Measurements from ENCODE around the gene VWF.
A peak's percentile ranks its signal among the peaks of the same experiment; 100 is the strongest.
"Not testable (repeated sequence)": the region's sequence is repeated elsewhere in the genome, so short reads cannot be mapped to it uniquely, and the experiment has no call there.

Gene VWF

DNA sequence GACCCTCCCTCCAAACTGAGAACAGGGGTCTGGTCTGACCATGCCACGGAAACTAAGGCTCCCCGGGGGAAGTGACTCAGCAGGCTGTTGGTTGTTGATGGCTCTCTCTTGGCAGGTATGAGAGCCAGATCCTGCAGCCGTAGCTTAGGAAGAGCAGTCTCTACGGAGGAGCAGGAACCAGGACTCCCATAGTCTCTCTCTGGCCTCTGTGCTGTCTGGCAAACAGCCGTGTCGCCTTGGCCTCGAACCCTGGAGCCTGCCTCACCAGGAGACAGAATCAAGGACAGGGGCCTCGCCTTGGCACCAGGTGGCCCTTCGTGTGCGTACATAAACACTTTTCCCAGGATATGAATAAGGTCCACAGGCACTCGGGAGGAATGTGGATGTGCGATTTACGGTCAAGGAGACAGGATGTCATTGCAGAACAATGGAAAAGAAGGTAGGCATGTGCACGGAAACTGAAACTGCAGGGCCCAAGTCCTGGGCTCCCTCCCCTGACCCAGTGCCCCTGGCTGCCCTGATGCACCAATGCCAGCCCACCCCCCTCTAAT lies 7.9 kb downstream of the VWF start:
- Histone ChIP-seq H3K27me3 (no peaks in the 10 kb centered on the region), H3K9ac (no peak overlapping the region), H3K4me1 (peaks cover 0 to 11% (median 7%) of the 10 kb centered on the region in 10 experiments; a peak in 12 of 20 replicates), H3K36me3 (no peaks in the 10 kb centered on the region), H4K20me1 (no peaks in the 10 kb centered on the region), H3K9me3 (replicated peaks in 1 of 11) (no peaks in the 10 kb centered on the region; a peak in 1 of 22 replicates), H3K4me2 (peak overlapping the region in 8 of 11 experiments; percentile 4 to 68 (median 42); a peak in 13 of 22 replicates), H3K4me3 (no peak overlapping the region), H3K27ac (no peak overlapping the region)
- no peak for TF ChIP-seq Cebpa-rat (IDR thresholded peaks at IDR 0.05)

DNA sequence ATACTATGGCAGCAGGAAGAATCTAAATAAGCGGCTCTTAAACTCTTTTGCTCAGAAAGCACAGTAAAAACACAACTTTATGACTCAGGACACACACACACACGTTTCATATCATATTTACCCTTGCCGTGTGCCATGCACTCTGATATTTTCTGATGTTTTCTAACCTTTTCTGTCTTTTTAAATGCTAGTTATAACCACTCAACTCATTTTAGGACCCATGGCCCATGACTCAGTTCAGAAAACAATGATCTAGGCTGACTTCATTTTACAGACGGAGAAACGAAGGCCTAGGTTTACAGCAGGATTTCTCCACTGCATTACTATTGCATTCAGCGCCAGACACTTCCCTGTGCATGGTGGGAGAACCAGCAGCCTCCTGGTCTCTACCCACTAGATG lies 9.1 kb downstream of the VWF start:
- Histone ChIP-seq H3K27me3 (no peaks in the 10 kb centered on the region), H3K4me2 (no peak overlapping the region), H3K4me3 (no peak overlapping the region), H3K9ac (no peak overlapping the region), H3K9me3 (replicated peaks in 1 of 11) (peaks cover 0 to 11% (median 4%) of the 10 kb centered on the region in 11 experiments; a peak in 15 of 22 replicates), H3K4me1 (peaks cover 0 to 11% (median 7%) of the 10 kb centered on the region in 10 experiments; a peak in 12 of 20 replicates), H4K20me1 (no peaks in the 10 kb centered on the region), H3K36me3 (no peaks in the 10 kb centered on the region), H3K27ac (no peak overlapping the region)
- no peak for TF ChIP-seq Cebpa-rat (IDR thresholded peaks at IDR 0.05)

DNA sequence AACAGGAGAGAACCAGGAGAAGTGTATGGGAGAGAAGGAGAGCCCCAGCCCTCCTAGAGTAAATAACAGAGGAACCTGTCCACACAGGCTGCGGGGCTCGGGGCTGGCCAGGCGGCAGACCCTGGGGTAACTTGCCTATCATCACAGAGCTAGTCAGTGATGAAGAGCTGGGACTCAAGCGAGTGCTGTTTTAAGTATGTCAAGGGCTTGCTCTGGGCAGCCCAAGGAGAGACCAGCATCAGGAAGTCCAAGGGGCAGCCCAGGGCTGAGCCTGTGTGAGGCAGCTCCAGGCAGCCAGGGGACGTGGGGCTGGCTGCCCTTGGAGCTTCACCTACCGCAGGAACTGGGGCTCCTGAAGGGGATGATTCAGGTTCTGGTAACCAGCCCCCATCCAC lies 10.0 kb downstream of the VWF start:
- no peak overlapping the region for H3K4me2 ChIP-seq
- no peak for TF ChIP-seq Cebpa-rat (IDR thresholded peaks at IDR 0.05)
- no peak overlapping the region for H3K4me3 ChIP-seq
- H3K27ac ChIP-seq, result no peak overlapping the region
- peaks cover 0 to 11% (median 7%) of the 10 kb centered on the region in 10 experiments; a peak in 12 of 20 replicates for H3K4me1 ChIP-seq
- peaks cover 5 to 20% (median 14%) of the 10 kb centered on the region in 11 experiments; a peak in 21 of 22 replicates for H3K9me3 ChIP-seq (replicated peaks in 1 of 11)
- no peaks in the 10 kb centered on the region for H3K27me3 ChIP-seq
- no peaks in the 10 kb centered on the region for H3K36me3 ChIP-seq
- no peaks in the 10 kb centered on the region for H4K20me1 ChIP-seq
- no peak overlapping the region for H3K9ac ChIP-seq

DNA sequence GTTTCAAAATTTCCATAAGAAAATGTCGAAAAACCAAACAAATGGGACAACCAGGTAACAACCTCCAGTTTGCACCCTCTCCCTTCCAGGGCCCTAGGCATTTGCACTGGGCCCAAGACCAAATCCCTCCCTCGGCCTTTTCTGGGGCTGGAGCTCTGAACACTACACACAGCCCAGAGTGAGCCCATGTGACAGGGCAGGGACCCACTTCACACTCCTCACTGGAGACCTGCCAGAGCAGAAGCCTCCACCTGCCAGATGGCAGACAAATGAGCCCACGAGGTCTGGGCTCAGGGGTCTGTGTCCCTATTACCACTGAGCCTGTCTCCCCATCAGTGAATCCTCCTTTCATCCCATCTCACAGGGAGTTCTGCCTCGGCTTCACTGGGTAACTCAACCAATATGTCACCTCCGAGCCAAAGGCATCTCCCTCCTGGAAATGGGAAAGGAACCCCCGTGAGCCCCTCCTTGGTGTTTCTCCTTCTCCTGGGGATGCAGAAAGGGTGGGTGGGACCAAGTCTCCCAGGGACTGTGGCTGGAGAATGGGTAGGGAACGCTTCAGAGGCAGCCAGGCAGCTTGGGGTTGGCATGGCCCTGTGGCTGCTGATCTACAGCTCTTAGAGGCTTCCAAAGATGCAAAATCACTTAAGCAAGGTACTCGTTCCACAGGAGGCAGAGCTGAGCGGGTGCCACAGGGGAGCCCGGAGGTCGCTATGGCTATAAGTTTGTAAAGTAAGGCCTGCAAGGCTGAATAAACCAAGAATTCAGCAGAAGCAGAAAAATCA lies 10.6 kb downstream of the VWF start:
- Histone ChIP-seq H3K27me3 (no peaks in the 10 kb centered on the region), H3K4me2 (no peak overlapping the region), H4K20me1 (no peaks in the 10 kb centered on the region), H3K9me3 (replicated peaks in 1 of 11) (peaks cover 5 to 22% (median 16%) of the 10 kb centered on the region in 11 experiments; a peak in 21 of 22 replicates), H3K36me3 (no peaks in the 10 kb centered on the region), H3K27ac (no peak overlapping the region), H3K4me1 (peaks cover 0 to 11% (median 7%) of the 10 kb centered on the region in 10 experiments; a peak in 12 of 20 replicates), H3K4me3 (no peak overlapping the region), H3K9ac (no peak overlapping the region)
- TF ChIP-seq Cebpa-rat (IDR thresholded peaks at IDR 0.05), result no peak

DNA sequence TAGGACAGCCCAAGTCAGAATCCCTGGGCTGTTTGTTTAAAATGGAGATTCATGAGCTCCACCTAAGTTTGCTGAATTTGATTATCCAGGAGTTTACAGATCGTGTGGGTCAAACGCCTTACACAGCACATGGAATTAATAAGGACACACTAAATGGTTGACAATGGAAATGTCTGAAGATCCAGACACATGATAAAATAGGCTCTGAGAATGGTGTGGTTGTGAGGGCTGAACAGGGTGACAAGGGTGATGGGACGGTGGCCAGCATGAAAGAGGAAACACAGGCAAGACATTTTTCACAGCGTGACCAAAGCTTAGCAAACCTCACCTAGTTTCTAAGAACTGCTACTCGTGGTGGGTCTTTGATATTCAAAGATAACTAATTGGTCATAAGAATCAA lies 12.5 kb downstream of the VWF start:
- no peak overlapping the region for H3K4me2 ChIP-seq
- H3K36me3 ChIP-seq, result no peaks in the 10 kb centered on the region
- peaks cover 5 to 22% (median 16%) of the 10 kb centered on the region in 11 experiments; a peak in 21 of 22 replicates for H3K9me3 ChIP-seq (replicated peaks in 1 of 11)
- no peak overlapping the region for H3K4me3 ChIP-seq
- H4K20me1 ChIP-seq, result no peaks in the 10 kb centered on the region
- TF ChIP-seq Cebpa-rat (IDR thresholded peaks at IDR 0.05), result no peak
- no peaks in the 10 kb centered on the region for H3K27me3 ChIP-seq
- no peak overlapping the region for H3K9ac ChIP-seq
- peaks cover 0 to 11% (median 7%) of the 10 kb centered on the region in 10 experiments; a peak in 12 of 20 replicates for H3K4me1 ChIP-seq
- no peak overlapping the region for H3K27ac ChIP-seq

DNA sequence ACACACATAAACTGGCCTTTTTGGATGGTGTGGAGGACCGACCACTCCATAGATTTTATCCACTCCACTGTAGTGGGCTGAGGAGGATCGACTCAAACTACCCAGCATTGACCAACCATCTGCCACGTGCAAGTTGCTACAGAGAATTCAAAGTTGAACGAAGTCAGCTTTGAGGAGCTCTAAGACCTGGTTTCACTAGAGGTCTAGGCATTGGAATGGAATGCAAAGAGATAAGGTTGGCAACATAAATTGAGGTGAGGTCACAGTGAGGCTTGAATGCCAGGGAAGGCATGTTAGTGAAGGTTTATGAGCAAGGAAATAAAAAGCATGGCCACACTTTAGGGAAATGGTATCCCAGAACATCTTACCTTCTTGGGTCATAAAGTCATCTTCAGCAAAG lies 14.5 kb downstream of the VWF start:
- Histone ChIP-seq H3K4me2 (no peak overlapping the region), H4K20me1 (no peaks in the 10 kb centered on the region), H3K4me3 (no peak overlapping the region), H3K4me1 (peaks cover 0 to 21% (median 11%) of the 10 kb centered on the region in 10 experiments; a peak in 11 of 20 replicates), H3K9me3 (replicated peaks in 1 of 11) (peaks cover 5 to 22% (median 16%) of the 10 kb centered on the region in 11 experiments; a peak in 21 of 22 replicates), H3K27ac (no peak overlapping the region), H3K36me3 (no peaks in the 10 kb centered on the region), H3K9ac (no peak overlapping the region), H3K27me3 (no peaks in the 10 kb centered on the region)
- TF ChIP-seq Cebpa-rat (IDR thresholded peaks at IDR 0.05), result no peak

DNA sequence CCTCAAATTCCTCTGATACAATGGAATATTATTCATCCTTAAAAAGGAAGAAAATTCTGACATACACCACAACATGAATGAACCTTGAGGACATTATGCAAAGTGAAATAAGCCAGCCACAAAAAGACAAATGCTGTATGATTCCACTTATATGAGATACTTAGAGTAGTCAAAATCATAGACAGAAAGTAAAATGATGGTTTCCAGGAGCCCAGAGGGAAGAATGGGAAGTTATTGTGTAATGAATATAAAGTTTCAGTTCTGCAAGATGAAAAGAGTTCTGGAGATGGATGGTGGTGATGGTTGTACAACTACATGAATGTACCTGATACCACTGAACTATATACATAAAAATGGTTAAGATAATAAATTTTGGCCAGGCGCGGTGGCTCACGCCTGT lies 18.3 kb downstream of the VWF start:
- H3K4me1 ChIP-seq, result peaks cover 0 to 37% (median 20%) of the 10 kb centered on the region in 10 experiments; a peak in 13 of 20 replicates
- no peaks in the 10 kb centered on the region for H3K27me3 ChIP-seq
- no peak overlapping the region for H3K9ac ChIP-seq
- peaks cover 5 to 22% (median 18%) of the 10 kb centered on the region in 11 experiments; a peak in 21 of 22 replicates for H3K9me3 ChIP-seq (replicated peaks in 1 of 11)
- H3K4me3 ChIP-seq, result no peak overlapping the region
- H4K20me1 ChIP-seq, result no peaks in the 10 kb centered on the region
- no peak overlapping the region; a peak in 1 of 22 replicates for H3K27ac ChIP-seq
- peak overlapping the region in 6 of 11 experiments; percentile 24 to 51 (median 44); a peak in 10 of 22 replicates for H3K4me2 ChIP-seq
- TF ChIP-seq Cebpa-rat (IDR thresholded peaks at IDR 0.05), result peak in 1 of 11 experiments; percentile 39; a peak in 1 of 22 replicates
- no peaks in the 10 kb centered on the region for H3K36me3 ChIP-seq

DNA sequence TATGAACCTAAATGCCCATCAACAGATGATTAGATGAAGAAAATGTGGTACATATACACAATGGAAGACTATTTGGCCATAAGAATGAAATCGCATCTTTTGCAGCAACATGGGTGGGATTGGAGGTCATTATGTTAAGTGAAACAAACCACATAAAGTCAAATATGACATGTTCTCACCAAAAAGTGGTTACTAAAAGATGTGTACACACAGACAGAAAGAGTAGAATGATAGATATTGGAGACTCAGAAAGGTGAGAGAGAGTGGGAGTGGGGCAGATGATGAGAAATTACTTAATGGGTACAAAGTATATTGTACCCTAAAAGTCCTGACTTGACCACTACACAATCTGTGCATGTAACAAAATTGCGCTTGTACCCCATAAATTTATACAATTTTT lies 19.6 kb downstream of the VWF start:
- H3K36me3 ChIP-seq, result no peaks in the 10 kb centered on the region
- no peaks in the 10 kb centered on the region for H4K20me1 ChIP-seq
- no peaks in the 10 kb centered on the region for H3K27me3 ChIP-seq
- TF ChIP-seq Cebpa-rat (IDR thresholded peaks at IDR 0.05), result no peak
- H3K9me3 ChIP-seq (replicated peaks in 1 of 11), result peaks cover 4 to 13% (median 6%) of the 10 kb centered on the region in 11 experiments; a peak in 17 of 22 replicates
- 0 out of 22 replicates have a peak overlapping the region, but pooled peaks of 2 of the 11 experiments have one; percentile 38 to 40 for H3K4me2 ChIP-seq
- H3K4me3 ChIP-seq, result no peak overlapping the region
- peak overlapping the region in 3 of 11 experiments; percentile 52 to 80 (median 57); a peak in 4 of 22 replicates for H3K27ac ChIP-seq
- H3K9ac ChIP-seq, result no peak overlapping the region; a peak in 1 of 22 replicates
- H3K4me1 ChIP-seq, result peaks cover 0 to 37% (median 20%) of the 10 kb centered on the region in 10 experiments; a peak in 13 of 20 replicates

DNA sequence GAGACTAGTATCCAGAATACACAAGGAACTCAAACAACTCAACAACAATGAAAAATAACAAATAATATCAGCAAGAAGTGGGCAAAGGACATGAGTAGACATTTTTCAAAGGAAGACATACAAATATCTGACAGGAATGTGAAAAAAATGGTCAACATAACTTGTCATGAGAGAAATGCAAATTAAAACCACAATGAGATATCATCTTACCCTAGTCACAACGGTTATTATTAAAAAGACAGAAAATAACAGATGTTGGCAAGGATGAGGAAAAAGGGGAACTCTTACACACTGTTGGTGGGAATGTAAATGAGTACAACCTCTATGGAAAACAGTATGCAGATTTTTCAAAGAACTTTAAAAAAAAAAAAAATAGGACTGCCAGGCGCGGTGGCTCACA lies 20.4 kb downstream of the VWF start:
- Histone ChIP-seq H3K4me1 (peaks cover 0 to 37% (median 20%) of the 10 kb centered on the region in 10 experiments; a peak in 13 of 20 replicates), H3K36me3 (no peaks in the 10 kb centered on the region), H3K27me3 (no peaks in the 10 kb centered on the region), H3K4me2 (peak overlapping the region in 5 of 11 experiments; percentile 6 to 40 (median 14); a peak in 6 of 22 replicates), H3K9me3 (replicated peaks in 1 of 11) (peaks cover 3 to 14% (median 5%) of the 10 kb centered on the region in 11 experiments), H3K4me3 (no peak overlapping the region), H3K9ac (peak overlapping the region in 1 of 11 experiments; percentile 46; a peak in 2 of 22 replicates), H3K27ac (peak overlapping the region in 6 of 11 experiments; percentile 20 to 80 (median 46); a peak in 8 of 22 replicates), H4K20me1 (no peaks in the 10 kb centered on the region)
- no peak for TF ChIP-seq Cebpa-rat (IDR thresholded peaks at IDR 0.05)

DNA sequence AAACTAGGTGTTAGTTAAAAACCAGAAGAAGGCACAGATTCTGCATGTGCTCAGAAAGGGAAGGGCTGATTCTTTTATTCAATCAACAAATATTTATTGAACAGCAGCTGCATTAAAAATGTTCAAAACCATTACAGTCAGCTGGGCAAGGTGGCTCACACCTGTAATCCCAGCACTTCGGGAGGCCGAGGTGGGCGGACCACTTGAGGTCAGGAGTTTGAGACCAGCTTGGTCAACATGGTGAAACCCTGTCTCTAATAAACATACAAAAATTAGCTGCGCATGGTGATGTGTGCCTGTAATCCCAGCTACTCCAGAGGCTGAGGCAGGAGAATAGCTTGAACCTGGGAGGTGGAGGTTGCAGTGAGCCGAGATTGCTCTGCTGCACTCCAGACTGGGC lies 22.4 kb downstream of the VWF start:
- not testable (repeated sequence) for H3K9ac ChIP-seq, H3K4me2 ChIP-seq, H3K27me3 ChIP-seq, H3K4me3 ChIP-seq, H3K27ac ChIP-seq, H3K36me3 ChIP-seq, H4K20me1 ChIP-seq
- peaks cover 0 to 42% (median 24%) of the 10 kb centered on the region in 10 experiments; a peak in 14 of 20 replicates for H3K4me1 ChIP-seq
- peaks cover 10 to 21% (median 13%) of the 10 kb centered on the region in 11 experiments for H3K9me3 ChIP-seq (replicated peaks in 1 of 11)

All from BLaER1 treated with 17β-estradiol and CSF1 and Interleukin-3, amounts not matched to agents 10 nM and 100 nM (cell line).